A673 (cell line): ENCODE results near the gene IL17B.

Source experiments
- EZH2 ChIP-seq: fragments of 200-600 bp; sonication (generic); IDR thresholded peaks from 2 replicates; pipeline ENCODE4 v1.6.1; 2017; ENCODE audit warnings: borderline replicate concordance, low read depth, mild to moderate bottlenecking, mixed read lengths, antibody characterized with exemption, low read length; ENCODE audit not compliant: poor library complexity, severe bottlenecking
- TF ChIP-seq, protein P1 (sequence below): fragments of 300-800, 200-600 bp; sonication (generic); conservative IDR thresholded peaks from 2 replicates; pipeline ENCODE4 v1.5.1; 2017; ENCODE audit warnings: low read depth, mild to moderate bottlenecking, antibody characterized with exemption, low read length, moderate library complexity, mixed read lengths

DNA sequence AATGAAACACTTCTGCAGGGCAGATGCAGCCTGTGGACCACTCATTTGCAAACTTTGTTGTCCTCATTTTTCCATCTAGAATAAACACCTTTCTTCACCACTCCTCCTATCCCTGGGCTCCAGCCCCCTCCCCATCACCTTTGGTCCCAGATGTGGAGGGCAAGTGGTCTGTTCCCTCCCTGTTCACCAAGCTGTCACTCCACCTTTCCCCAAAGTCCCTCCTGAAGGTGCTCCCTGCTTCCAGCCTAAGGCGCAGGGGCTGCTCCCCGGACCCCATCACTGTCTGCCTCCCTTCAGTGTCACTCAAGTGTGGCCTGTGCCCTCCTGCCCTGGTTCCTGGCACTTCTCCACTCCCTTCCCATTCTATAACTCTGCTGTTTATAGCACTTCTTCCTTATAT, 14.4 kb downstream of the IL17B start:
- TF ChIP-seq EZH2, result no peak
- TF ChIP-seq, protein P1, sequence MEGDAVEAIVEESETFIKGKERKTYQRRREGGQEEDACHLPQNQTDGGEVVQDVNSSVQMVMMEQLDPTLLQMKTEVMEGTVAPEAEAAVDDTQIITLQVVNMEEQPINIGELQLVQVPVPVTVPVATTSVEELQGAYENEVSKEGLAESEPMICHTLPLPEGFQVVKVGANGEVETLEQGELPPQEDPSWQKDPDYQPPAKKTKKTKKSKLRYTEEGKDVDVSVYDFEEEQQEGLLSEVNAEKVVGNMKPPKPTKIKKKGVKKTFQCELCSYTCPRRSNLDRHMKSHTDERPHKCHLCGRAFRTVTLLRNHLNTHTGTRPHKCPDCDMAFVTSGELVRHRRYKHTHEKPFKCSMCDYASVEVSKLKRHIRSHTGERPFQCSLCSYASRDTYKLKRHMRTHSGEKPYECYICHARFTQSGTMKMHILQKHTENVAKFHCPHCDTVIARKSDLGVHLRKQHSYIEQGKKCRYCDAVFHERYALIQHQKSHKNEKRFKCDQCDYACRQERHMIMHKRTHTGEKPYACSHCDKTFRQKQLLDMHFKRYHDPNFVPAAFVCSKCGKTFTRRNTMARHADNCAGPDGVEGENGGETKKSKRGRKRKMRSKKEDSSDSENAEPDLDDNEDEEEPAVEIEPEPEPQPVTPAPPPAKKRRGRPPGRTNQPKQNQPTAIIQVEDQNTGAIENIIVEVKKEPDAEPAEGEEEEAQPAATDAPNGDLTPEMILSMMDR, result no peak
